NCI-H146 treated with DMSO at 0.1 percent for 48 hours (cell line): ENCODE measurements around the gene GPC6.

Experiments
- DNase-seq: peaks from one replicate; lab custom pipeline; 2025; ENCODE audit not compliant: unreplicated experiment; lab: John Stamatoyannopoulos, UW

Gene GPC6

GRCh38 chr13:93230261-93230855, 3.8 kb downstream of the GPC6 start:
- no peak for DNase-seq

- no peak for DNase-seq
Observed at GRCh38 chr13:93231867-93232266, 5.3 kb downstream of the GPC6 start.

GRCh38 chr13:93233997-93234416, 7.4 kb downstream of the GPC6 start:
- DNase-seq = no peak

GRCh38 chr13:93234459-93234858, 7.9 kb downstream of the GPC6 start:
- no peak for DNase-seq

GRCh38 chr13:93235258-93236015, 8.8 kb downstream of the GPC6 start:
- DNase-seq = no peak

- DNase-seq = no peak
Observed at GRCh38 chr13:93238711-93239110, 12.1 kb downstream of the GPC6 start.

GRCh38 chr13:93243375-93244063, 16.9 kb downstream of the GPC6 start:
- DNase-seq = no peak

GRCh38 chr13:93244141-93244917, 17.7 kb downstream of the GPC6 start:
- no peak for DNase-seq

GRCh38 chr13:93244918-93245280, 18.3 kb downstream of the GPC6 start:
- DNase-seq = no peak

GRCh38 chr13:93246069-93246468, 19.5 kb downstream of the GPC6 start:
- DNase-seq = no peak

GRCh38 chr13:93248627-93249047, 22.0 kb downstream of the GPC6 start:
- DNase-seq = peak; percentile 96

- no peak for DNase-seq
Observed at GRCh38 chr13:93249364-93250306, 23.0 kb downstream of the GPC6 start.

GRCh38 chr13:93254775-93255174, 28.2 kb downstream of the GPC6 start:
- DNase-seq = no peak

GRCh38 chr13:93256998-93257397, 30.4 kb downstream of the GPC6 start:
- no peak for DNase-seq

- no peak for DNase-seq
Observed at GRCh38 chr13:93259527-93260080, 33.0 kb downstream of the GPC6 start.

GRCh38 chr13:93260591-93260990, 34.0 kb downstream of the GPC6 start:
- DNase-seq = no peak

- DNase-seq = no peak
Observed at GRCh38 chr13:93262729-93263345, 36.2 kb downstream of the GPC6 start.

- no peak for DNase-seq
Observed at GRCh38 chr13:93264876-93265275, 38.3 kb downstream of the GPC6 start.

- DNase-seq = no peak
Observed at GRCh38 chr13:93265800-93266199, 39.2 kb downstream of the GPC6 start.

GRCh38 chr13:93266681-93267080, 40.1 kb downstream of the GPC6 start:
- no peak for DNase-seq
